Measurements from ENCODE around the gene ACP7.

The ACP7 gene

DNA sequence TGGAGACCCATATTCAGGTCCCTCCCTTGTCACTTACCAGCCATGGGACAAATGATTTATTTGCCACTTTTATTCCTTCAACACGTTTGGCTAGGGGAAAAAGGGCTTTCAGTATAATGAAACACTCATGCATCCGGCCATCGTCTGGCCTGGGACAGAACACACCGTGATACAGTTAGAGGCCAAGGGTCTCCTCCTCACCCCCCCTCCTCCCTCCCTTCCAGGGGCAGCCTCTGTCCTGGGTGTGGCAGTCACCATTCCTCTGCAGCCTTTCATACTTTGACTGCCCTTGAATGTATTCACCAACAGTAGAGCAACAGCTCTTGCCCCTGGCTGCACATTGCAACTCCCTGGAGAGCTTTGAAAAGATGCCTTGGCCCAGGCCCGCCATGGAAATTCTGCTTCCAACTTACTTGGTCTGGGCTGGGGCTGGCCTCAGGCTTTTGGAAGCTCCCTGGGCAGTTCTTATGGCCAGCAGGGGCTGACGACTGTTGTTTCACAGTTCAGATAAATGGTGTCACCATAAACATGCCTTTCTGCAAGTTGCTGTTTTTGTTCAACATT, 44.4 kb downstream of the ACP7 start:
- H2AFZ ChIP-seq (ENCODE audit: low read length): no peak overlapping the region
- H3K79me2 ChIP-seq (ENCODE audit: low read length): peaks cover 63% of the 10 kb centered on the region
- H3K4me2 ChIP-seq (ENCODE audit: low read depth, low read length): no peak overlapping the region
- no peaks in the 10 kb centered on the region for H3F3A ChIP-seq (ENCODE audit: insufficient read depth, low read length)
- no peak for DNase-seq
- H3K9me2 ChIP-seq (replicated peaks; ENCODE audit: insufficient read depth, low read length): no peaks in the 10 kb centered on the region
- TF ChIP-seq, protein P1, sequence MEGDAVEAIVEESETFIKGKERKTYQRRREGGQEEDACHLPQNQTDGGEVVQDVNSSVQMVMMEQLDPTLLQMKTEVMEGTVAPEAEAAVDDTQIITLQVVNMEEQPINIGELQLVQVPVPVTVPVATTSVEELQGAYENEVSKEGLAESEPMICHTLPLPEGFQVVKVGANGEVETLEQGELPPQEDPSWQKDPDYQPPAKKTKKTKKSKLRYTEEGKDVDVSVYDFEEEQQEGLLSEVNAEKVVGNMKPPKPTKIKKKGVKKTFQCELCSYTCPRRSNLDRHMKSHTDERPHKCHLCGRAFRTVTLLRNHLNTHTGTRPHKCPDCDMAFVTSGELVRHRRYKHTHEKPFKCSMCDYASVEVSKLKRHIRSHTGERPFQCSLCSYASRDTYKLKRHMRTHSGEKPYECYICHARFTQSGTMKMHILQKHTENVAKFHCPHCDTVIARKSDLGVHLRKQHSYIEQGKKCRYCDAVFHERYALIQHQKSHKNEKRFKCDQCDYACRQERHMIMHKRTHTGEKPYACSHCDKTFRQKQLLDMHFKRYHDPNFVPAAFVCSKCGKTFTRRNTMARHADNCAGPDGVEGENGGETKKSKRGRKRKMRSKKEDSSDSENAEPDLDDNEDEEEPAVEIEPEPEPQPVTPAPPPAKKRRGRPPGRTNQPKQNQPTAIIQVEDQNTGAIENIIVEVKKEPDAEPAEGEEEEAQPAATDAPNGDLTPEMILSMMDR (IDR thresholded peaks at IDR 0.05; ENCODE audit: low read length): no peak
- TF ChIP-seq EZH2 (optimal IDR thresholded peaks at IDR 0.05; ENCODE audit: low read depth, low read length) (no peak), EZH2phosphoT487 (IDR thresholded peaks at IDR 0.05; ENCODE audit: low read length) (no peak)
- H3K9ac ChIP-seq (ENCODE audit: low read length): no peak overlapping the region
- H3K4me1 ChIP-seq (ENCODE audit: low read length): peaks cover 4% of the 10 kb centered on the region; the same call in 1 of the 2 replicates
- H3K9me3 ChIP-seq (replicated peaks; ENCODE audit: insufficient read depth, low read length): no peaks in the 10 kb centered on the region
- no peak overlapping the region for H3K27ac ChIP-seq (ENCODE audit: low read length)
- no peak overlapping the region for H3K4me3 ChIP-seq (ENCODE audit: low read length)
- no peaks in the 10 kb centered on the region for H4K20me1 ChIP-seq (ENCODE audit: insufficient read depth, low read length)
- H3K27me3 ChIP-seq (replicated peaks; ENCODE audit: insufficient read depth, low read length): no peaks in the 10 kb centered on the region
- H3K36me3 ChIP-seq (replicated peaks; ENCODE audit: insufficient read depth, low read length): no peaks in the 10 kb centered on the region

GRCh38 chr19:39129116-39129515, 44.9 kb downstream of the ACP7 start:
- no peak overlapping the region for H3K4me3 ChIP-seq (ENCODE audit: low read length)
- no peaks in the 10 kb centered on the region for H3K27me3 ChIP-seq (replicated peaks; ENCODE audit: insufficient read depth, low read length)
- H2AFZ ChIP-seq (ENCODE audit: low read length): no peak overlapping the region
- H3K4me2 ChIP-seq (ENCODE audit: low read depth, low read length): no peak overlapping the region
- H3K9me2 ChIP-seq (replicated peaks; ENCODE audit: insufficient read depth, low read length): no peaks in the 10 kb centered on the region
- no peaks in the 10 kb centered on the region for H3K9me3 ChIP-seq (replicated peaks; ENCODE audit: insufficient read depth, low read length)
- peaks cover 65% of the 10 kb centered on the region for H3K79me2 ChIP-seq (ENCODE audit: low read length)
- H3F3A ChIP-seq (ENCODE audit: insufficient read depth, low read length): no peaks in the 10 kb centered on the region
- peaks cover 4% of the 10 kb centered on the region; the same call in 1 of the 2 replicates for H3K4me1 ChIP-seq (ENCODE audit: low read length)
- no peak for DNase-seq
- H4K20me1 ChIP-seq (ENCODE audit: insufficient read depth, low read length): no peaks in the 10 kb centered on the region
- TF ChIP-seq EZH2 (optimal IDR thresholded peaks at IDR 0.05; ENCODE audit: low read depth, low read length) (no peak), EZH2phosphoT487 (IDR thresholded peaks at IDR 0.05; ENCODE audit: low read length) (no peak)
- TF ChIP-seq, protein P1 (IDR thresholded peaks at IDR 0.05; ENCODE audit: low read length): no peak
- H3K9ac ChIP-seq (ENCODE audit: low read length): no peak overlapping the region
- H3K36me3 ChIP-seq (replicated peaks; ENCODE audit: insufficient read depth, low read length): no peaks in the 10 kb centered on the region
- no peak overlapping the region for H3K27ac ChIP-seq (ENCODE audit: low read length)

- TF ChIP-seq EZH2phosphoT487 (IDR thresholded peaks at IDR 0.05; ENCODE audit: low read length) (no peak), EZH2 (optimal IDR thresholded peaks at IDR 0.05; ENCODE audit: low read depth, low read length) (no peak)
- TF ChIP-seq, protein P1 (IDR thresholded peaks at IDR 0.05; ENCODE audit: low read length): no peak
- no peak overlapping the region for H3K4me3 ChIP-seq (ENCODE audit: low read length)
- no peak overlapping the region for H2AFZ ChIP-seq (ENCODE audit: low read length)
- H3K9ac ChIP-seq (ENCODE audit: low read length): no peak overlapping the region
- H3F3A ChIP-seq (ENCODE audit: insufficient read depth, low read length): no peaks in the 10 kb centered on the region
- DNase-seq: no peak
- no peaks in the 10 kb centered on the region for H3K27me3 ChIP-seq (replicated peaks; ENCODE audit: insufficient read depth, low read length)
- H3K9me2 ChIP-seq (replicated peaks; ENCODE audit: insufficient read depth, low read length): no peaks in the 10 kb centered on the region
- H3K4me2 ChIP-seq (ENCODE audit: low read depth, low read length): no peak overlapping the region
- no peaks in the 10 kb centered on the region for H3K9me3 ChIP-seq (replicated peaks; ENCODE audit: insufficient read depth, low read length)
- no peaks in the 10 kb centered on the region for H4K20me1 ChIP-seq (ENCODE audit: insufficient read depth, low read length)
- H3K27ac ChIP-seq (ENCODE audit: low read length): no peak overlapping the region
- no peaks in the 10 kb centered on the region for H3K36me3 ChIP-seq (replicated peaks; ENCODE audit: insufficient read depth, low read length)
- H3K4me1 ChIP-seq (ENCODE audit: low read length): peaks cover 4% of the 10 kb centered on the region; the same call in 1 of the 2 replicates
- peaks cover 65% of the 10 kb centered on the region for H3K79me2 ChIP-seq (ENCODE audit: low read length)
Observed at GRCh38 chr19:39130337-39131254, 46.4 kb downstream of the ACP7 start.
